ENCODE data around the gene ZBTB42. TPM values are rescaled to one million over a fixed set of nuclear protein-coding genes. Genes with fewer than 3 reads are reported as not detected.

ZBTB42 gene
- total and polyA plus RNA-seq, 9 donors = 3.3 to 7.2 (median 5.2) TPM

GRCh38 chr14:104789752-104790743 is 10.9 kb upstream of the ZBTB42 start:
- H3K4me3 ChIP-seq (ENCODE audit: low read length) = no peak overlapping the region
- 83% methylated on average over 17 of the region's 31 CpGs for WGBS (ENCODE audit: insufficient coverage)
- no peaks in the 10 kb centered on the region for H3K27me3 ChIP-seq (ENCODE audit: control insufficient read depth, insufficient read depth, low read length)
- no peak for DNase-seq
- peaks cover 74% of the 10 kb centered on the region for H3K36me3 ChIP-seq (ENCODE audit: control insufficient read depth, insufficient read depth, low read length)
- peaks cover 55% of the 10 kb centered on the region for H3K4me1 ChIP-seq (ENCODE audit: control insufficient read depth, insufficient read depth, low read length)
- no peak overlapping the region for H3K27ac ChIP-seq (ENCODE audit: low read length)
- H3K9me3 ChIP-seq (replicated peaks; ENCODE audit: control insufficient read depth, low read depth, low read length) = no peaks in the 10 kb centered on the region

GRCh38 chr14:104791425-104791824 is 9.5 kb upstream of the ZBTB42 start:
- no peaks in the 10 kb centered on the region for H3K9me3 ChIP-seq (replicated peaks; ENCODE audit: control insufficient read depth, low read depth, low read length)
- peaks cover 63% of the 10 kb centered on the region for H3K36me3 ChIP-seq (ENCODE audit: control insufficient read depth, insufficient read depth, low read length)
- no peak for DNase-seq
- peaks cover 58% of the 10 kb centered on the region for H3K4me1 ChIP-seq (ENCODE audit: control insufficient read depth, insufficient read depth, low read length)
- H3K4me3 ChIP-seq (ENCODE audit: low read length) = no peak overlapping the region
- no peaks in the 10 kb centered on the region for H3K27me3 ChIP-seq (ENCODE audit: control insufficient read depth, insufficient read depth, low read length)
- no peak overlapping the region for H3K27ac ChIP-seq (ENCODE audit: low read length)
- WGBS (ENCODE audit: insufficient coverage) = 75% methylated on average over 5 of the region's 9 CpGs

GRCh38 chr14:104792101-104792884 is 8.6 kb upstream of the ZBTB42 start:
- Histone ChIP-seq H3K4me1 (ENCODE audit: control insufficient read depth, insufficient read depth, low read length) (peaks cover 62% of the 10 kb centered on the region), H3K27me3 (ENCODE audit: control insufficient read depth, insufficient read depth, low read length) (no peaks in the 10 kb centered on the region), H3K27ac (ENCODE audit: low read length) (peak overlapping the region; percentile 31), H3K4me3 (ENCODE audit: low read length) (no peak overlapping the region), H3K9me3 (replicated peaks; ENCODE audit: control insufficient read depth, low read depth, low read length) (no peaks in the 10 kb centered on the region), H3K36me3 (ENCODE audit: control insufficient read depth, insufficient read depth, low read length) (peaks cover 55% of the 10 kb centered on the region)
- WGBS (ENCODE audit: insufficient coverage) = 89% methylated on average over 22 of the region's 25 CpGs
- DNase-seq = no peak

GRCh38 chr14:104792945-104793702 is 7.8 kb upstream of the ZBTB42 start:
- H3K27me3 ChIP-seq (ENCODE audit: control insufficient read depth, insufficient read depth, low read length) = no peaks in the 10 kb centered on the region
- H3K36me3 ChIP-seq (ENCODE audit: control insufficient read depth, insufficient read depth, low read length) = peaks cover 47% of the 10 kb centered on the region
- no peak overlapping the region for H3K27ac ChIP-seq (ENCODE audit: low read length)
- H3K4me3 ChIP-seq (ENCODE audit: low read length) = no peak overlapping the region
- no peaks in the 10 kb centered on the region for H3K9me3 ChIP-seq (replicated peaks; ENCODE audit: control insufficient read depth, low read depth, low read length)
- DNase-seq = no peak
- peaks cover 62% of the 10 kb centered on the region for H3K4me1 ChIP-seq (ENCODE audit: control insufficient read depth, insufficient read depth, low read length)
- 84% methylated on average over 16 of the region's 16 CpGs for WGBS (ENCODE audit: insufficient coverage)

GRCh38 chr14:104793703-104793959 is 7.3 kb upstream of the ZBTB42 start:
- 100% methylated on average over 1 of the region's 2 CpGs for WGBS (ENCODE audit: insufficient coverage)
- Histone ChIP-seq H3K27ac (ENCODE audit: low read length) (peak overlapping the region; percentile 77), H3K4me1 (ENCODE audit: control insufficient read depth, insufficient read depth, low read length) (peaks cover 63% of the 10 kb centered on the region), H3K4me3 (ENCODE audit: low read length) (no peak overlapping the region), H3K36me3 (ENCODE audit: control insufficient read depth, insufficient read depth, low read length) (peaks cover 42% of the 10 kb centered on the region), H3K9me3 (replicated peaks; ENCODE audit: control insufficient read depth, low read depth, low read length) (no peaks in the 10 kb centered on the region), H3K27me3 (ENCODE audit: control insufficient read depth, insufficient read depth, low read length) (no peaks in the 10 kb centered on the region)
- no peak for DNase-seq

GRCh38 chr14:104794099-104794498 is 6.8 kb upstream of the ZBTB42 start:
- Histone ChIP-seq H3K36me3 (ENCODE audit: control insufficient read depth, insufficient read depth, low read length) (peaks cover 38% of the 10 kb centered on the region), H3K9me3 (replicated peaks; ENCODE audit: control insufficient read depth, low read depth, low read length) (no peaks in the 10 kb centered on the region), H3K27me3 (ENCODE audit: control insufficient read depth, insufficient read depth, low read length) (no peaks in the 10 kb centered on the region), H3K4me1 (ENCODE audit: control insufficient read depth, insufficient read depth, low read length) (peaks cover 67% of the 10 kb centered on the region), H3K4me3 (ENCODE audit: low read length) (peak overlapping the region; percentile 81), H3K27ac (ENCODE audit: low read length) (peak overlapping the region; percentile 81)
- DNase-seq = peak; percentile 80
- WGBS (ENCODE audit: insufficient coverage) = 0% methylated on average over 4 of the region's 15 CpGs

- no peaks in the 10 kb centered on the region for H3K9me3 ChIP-seq (replicated peaks; ENCODE audit: control insufficient read depth, low read depth, low read length)
- peak overlapping the region; percentile 81 for H3K27ac ChIP-seq (ENCODE audit: low read length)
- peak; percentile 42 for DNase-seq
- peak overlapping the region; percentile 81 for H3K4me3 ChIP-seq (ENCODE audit: low read length)
- no peaks in the 10 kb centered on the region for H3K27me3 ChIP-seq (ENCODE audit: control insufficient read depth, insufficient read depth, low read length)
- 4% methylated on average over 15 of the region's 16 CpGs for WGBS (ENCODE audit: insufficient coverage)
- H3K4me1 ChIP-seq (ENCODE audit: control insufficient read depth, insufficient read depth, low read length) = peaks cover 72% of the 10 kb centered on the region
- peaks cover 33% of the 10 kb centered on the region for H3K36me3 ChIP-seq (ENCODE audit: control insufficient read depth, insufficient read depth, low read length)
Observed at GRCh38 chr14:104794631-104794992, 6.3 kb upstream of the ZBTB42 start.

- Histone ChIP-seq H3K27me3 (ENCODE audit: control insufficient read depth, insufficient read depth, low read length) (no peaks in the 10 kb centered on the region), H3K4me1 (ENCODE audit: control insufficient read depth, insufficient read depth, low read length) (peaks cover 77% of the 10 kb centered on the region), H3K9me3 (replicated peaks; ENCODE audit: control insufficient read depth, low read depth, low read length) (no peaks in the 10 kb centered on the region), H3K36me3 (ENCODE audit: control insufficient read depth, insufficient read depth, low read length) (peaks cover 28% of the 10 kb centered on the region), H3K4me3 (ENCODE audit: low read length) (peak within 1 kb of the TSS; percentile 81), H3K27ac (ENCODE audit: low read length) (peak within 1 kb of the TSS; percentile 81)
- under 1% methylated on average over 114 of the region's 124 CpGs for WGBS (ENCODE audit: insufficient coverage)
- peak; percentile 45 for DNase-seq
Observed at GRCh38 chr14:104794993-104795780, 5.7 kb upstream of the ZBTB42 start, which contains the start of gene AKT1. Gene AKT1 (minus strand): TSS chr14:104795748. CDS start chr14:104792643, 3,105 bp downstream.

Data from muscle of leg (tissue), 11 donors.